Thyroid gland (tissue), 4 donors: ENCODE measurements around the gene CYP19A1. TPM values are rescaled to one million over a fixed set of nuclear protein-coding genes. Genes with fewer than 3 reads are reported as not detected.
A peak's percentile ranks its signal among the peaks of the same experiment; 100 is the strongest.

Source experiments
- DNase-seq, 2 donors: peaks; one replicate each; pipeline ENCODE4 v3.0.0-alpha.2; 2019
- H3K27ac ChIP-seq, 3 donors: fragments of 200-600 bp; sonication (generic); 1 replicate in 2 of 3; 2 replicates in 1 of 3; pipeline ENCODE4 v1.5.1; 2016 to 2019; ENCODE audit warnings: mild to moderate bottlenecking in 1 of 3, moderate library complexity in 1 of 3
- H3K27me3 ChIP-seq: fragments of 200-600 bp; sonication (generic); one replicate; pipeline ENCODE4 v1.5.1; 2019
- H3K36me3 ChIP-seq, 2 donors: fragments of 200-600 bp; sonication (generic); one replicate each; pipeline ENCODE4 v1.5.1; 2016 to 2019
- H3K4me1 ChIP-seq, 2 donors: fragments of 200-600 bp; sonication (generic); one replicate each; pipeline ENCODE4 v1.5.1; 2017 to 2019
- H3K4me3 ChIP-seq, 3 donors: fragments of 200-600 bp; sonication (generic); replicated peaks in 1 of 3; 1 replicate in 2 of 3; 2 replicates in 1 of 3; pipeline ENCODE4 v1.5.1; 2016; ENCODE audit warnings: mild to moderate bottlenecking in 1 of 3
- H3K9me3 ChIP-seq: fragments of 200-600 bp; sonication (generic); one replicate; pipeline ENCODE4 v1.5.1; 2017
- POLR2A ChIP-seq, 2 donors: fragments of 450-650 bp; IDR thresholded peaks; one replicate each; pipeline ENCODE4 v1.6.1; 2017; ENCODE audit warnings: antibody characterized with exemption in 2 of 2, mild to moderate bottlenecking in 2 of 2, moderate library complexity in 1 of 2
- WGBS, 2 donors: methylation state at CpG; one replicate each; pipeline ENCODE4 v1.1.5; 2017; 5-methylcytosine and 5-hydroxymethylcytosine counted together
- intact Hi-C: fragments of 100-400 bp; cut with DNase I; formaldehyde crosslinking; loops from one replicate; pipeline ENCODE4 v1.15.1; 2023
- total RNA-seq, 4 donors: library from RNA; depleted of rRNA; stranded (reverse); fragments of >200 nt; gene quantifications; one replicate each; pipeline ENCODE4 v1.2.3, GENCODE V29; 2016
- TF ChIP-seq, protein P1 (sequence below), 6 experiments: fragments of 200-600 bp in 3 of 6; fragments of 450-650 bp in 3 of 6; sonication (generic) in 3 of 6; IDR thresholded peaks; one replicate each; pipeline ENCODE4 v1.5.1; 2016 to 2019; ENCODE audit warnings: antibody characterized with exemption in 6 of 6, mild to moderate bottlenecking in 2 of 6, inconsistent platforms in 1 of 6, moderate library complexity in 1 of 6

Gene CYP19A1
- total RNA-seq, 4 donors from 2014 or later, result 1.6 to 5.5 (median 4.5) TPM

DNA sequence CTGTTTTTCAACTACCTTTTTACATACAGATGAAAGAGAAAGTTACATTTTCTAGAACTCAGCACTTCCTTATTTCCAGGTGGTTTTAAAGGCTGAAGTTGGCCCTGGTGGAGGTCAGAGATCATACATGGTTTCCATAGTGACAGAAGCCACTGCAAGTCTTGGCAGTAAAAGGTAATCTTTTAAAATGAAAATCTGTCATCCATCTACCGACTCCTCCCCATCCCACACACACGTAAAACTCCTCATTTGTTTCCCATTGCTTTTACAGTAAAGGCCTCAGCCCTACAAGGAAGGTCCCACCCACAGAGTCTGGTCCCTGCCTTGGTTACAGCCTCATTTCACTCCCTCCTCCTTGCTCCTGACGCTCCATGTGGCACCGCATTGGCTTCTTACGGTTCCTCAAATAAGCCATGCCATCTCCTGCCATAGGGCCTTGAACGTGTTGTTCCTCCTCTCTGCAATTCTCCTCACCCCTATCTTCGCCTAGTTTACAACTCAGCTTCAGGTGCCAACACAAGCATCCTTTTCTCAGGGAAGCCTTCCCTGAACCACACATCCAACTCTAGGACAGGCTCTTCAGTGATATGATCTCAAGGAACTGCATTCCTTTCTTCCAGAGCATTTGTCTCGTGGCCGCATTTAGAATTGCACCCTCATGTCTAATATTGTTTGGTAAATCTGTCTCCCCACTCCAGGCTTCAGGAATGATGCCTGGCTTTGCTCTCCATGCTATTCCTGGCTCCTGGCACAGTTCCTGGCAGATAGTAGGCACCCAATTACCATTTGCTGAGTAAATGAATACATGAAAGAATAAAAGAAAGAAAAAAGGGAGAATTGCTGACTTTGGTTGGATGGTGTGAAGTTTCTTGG, 2.6 kb downstream of the CYP19A1 start:
- Histone ChIP-seq H3K4me1 (peaks cover 0 to 17% of the 10 kb centered on the region in 2 donors), H3K9me3 (no peaks in the 10 kb centered on the region), H3K4me3 (no peak overlapping the region), H3K36me3 (no peaks in the 10 kb centered on the region), H3K27me3 (no peaks in the 10 kb centered on the region), H3K27ac (no peak overlapping the region)
- TF ChIP-seq, protein P1, sequence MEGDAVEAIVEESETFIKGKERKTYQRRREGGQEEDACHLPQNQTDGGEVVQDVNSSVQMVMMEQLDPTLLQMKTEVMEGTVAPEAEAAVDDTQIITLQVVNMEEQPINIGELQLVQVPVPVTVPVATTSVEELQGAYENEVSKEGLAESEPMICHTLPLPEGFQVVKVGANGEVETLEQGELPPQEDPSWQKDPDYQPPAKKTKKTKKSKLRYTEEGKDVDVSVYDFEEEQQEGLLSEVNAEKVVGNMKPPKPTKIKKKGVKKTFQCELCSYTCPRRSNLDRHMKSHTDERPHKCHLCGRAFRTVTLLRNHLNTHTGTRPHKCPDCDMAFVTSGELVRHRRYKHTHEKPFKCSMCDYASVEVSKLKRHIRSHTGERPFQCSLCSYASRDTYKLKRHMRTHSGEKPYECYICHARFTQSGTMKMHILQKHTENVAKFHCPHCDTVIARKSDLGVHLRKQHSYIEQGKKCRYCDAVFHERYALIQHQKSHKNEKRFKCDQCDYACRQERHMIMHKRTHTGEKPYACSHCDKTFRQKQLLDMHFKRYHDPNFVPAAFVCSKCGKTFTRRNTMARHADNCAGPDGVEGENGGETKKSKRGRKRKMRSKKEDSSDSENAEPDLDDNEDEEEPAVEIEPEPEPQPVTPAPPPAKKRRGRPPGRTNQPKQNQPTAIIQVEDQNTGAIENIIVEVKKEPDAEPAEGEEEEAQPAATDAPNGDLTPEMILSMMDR (IDR thresholded peaks at IDR 0.05), result no peak
- TF ChIP-seq POLR2A (IDR thresholded peaks at IDR 0.05), result no peak
- 88 to 91% methylated on average over 9 of the region's 9 CpGs for WGBS, 2 donors
- no peak for DNase-seq
- intact Hi-C loops, result no loop called here

DNA sequence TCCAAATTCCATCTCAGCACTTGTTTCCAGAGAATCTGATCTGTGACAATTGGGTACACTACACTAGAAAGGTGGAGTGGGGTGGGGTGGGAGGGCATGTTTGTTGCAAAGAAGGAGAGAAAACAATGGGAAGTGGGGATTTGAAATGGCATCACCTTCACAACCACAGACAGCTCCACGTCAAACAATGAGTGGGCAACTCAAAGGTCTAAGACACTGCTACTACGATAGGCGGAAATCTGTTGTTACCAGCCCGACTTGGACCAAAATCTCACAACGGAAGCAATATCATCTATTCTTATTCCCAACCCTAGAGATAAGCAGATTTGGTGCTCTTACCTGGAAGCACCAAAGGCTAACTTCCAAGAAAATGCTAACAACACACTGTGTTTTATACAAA, 3.3 kb downstream of the CYP19A1 start:
- Histone ChIP-seq H3K27me3 (no peaks in the 10 kb centered on the region), H3K4me3 (no peak overlapping the region), H3K4me1 (peaks cover 0 to 17% of the 10 kb centered on the region in 2 donors), H3K9me3 (no peaks in the 10 kb centered on the region), H3K27ac (no peak overlapping the region), H3K36me3 (no peaks in the 10 kb centered on the region)
- 92 to 97% methylated on average over 5 of the region's 5 CpGs for WGBS, 2 donors
- intact Hi-C loops, result no loop called here
- TF ChIP-seq POLR2A (IDR thresholded peaks at IDR 0.05), result no peak
- TF ChIP-seq, protein P1 (IDR thresholded peaks at IDR 0.05), result no peak
- DNase-seq, result no peak

DNA sequence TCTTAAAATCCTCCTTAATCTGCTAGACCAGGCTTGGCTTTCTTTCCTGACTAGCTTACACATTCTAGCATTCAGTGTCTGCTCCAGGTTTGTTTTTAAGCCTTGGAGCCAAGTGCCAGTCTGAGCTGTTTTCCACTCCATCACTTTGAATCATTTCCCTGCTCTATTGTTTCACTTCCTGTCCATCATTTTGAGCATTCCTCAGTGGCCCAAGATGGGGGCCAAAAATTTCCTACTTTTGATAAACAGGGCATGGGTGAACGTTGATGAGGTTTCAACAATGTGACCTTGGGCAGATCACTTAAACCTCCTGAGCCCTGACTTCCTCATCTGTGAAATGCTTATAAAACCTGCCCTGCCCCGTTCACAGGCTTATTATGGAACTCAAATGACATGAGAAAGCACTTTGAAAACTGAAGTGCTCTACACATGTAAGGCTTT, 4.4 kb downstream of the CYP19A1 start:
- TF ChIP-seq, protein P1 (IDR thresholded peaks at IDR 0.05), result no peak
- no peak for TF ChIP-seq POLR2A (IDR thresholded peaks at IDR 0.05)
- DNase-seq, result peak in 1 of 2 donors; percentile 14
- H3K9me3 ChIP-seq, result no peaks in the 10 kb centered on the region
- WGBS, 2 donors, result 9 to 11% methylated on average over 2 of the region's 2 CpGs
- H3K27me3 ChIP-seq, result no peaks in the 10 kb centered on the region
- no peak overlapping the region for H3K4me3 ChIP-seq
- intact Hi-C loops, result no loop called here
- H3K36me3 ChIP-seq, result no peaks in the 10 kb centered on the region
- H3K4me1 ChIP-seq, result peaks cover 0 to 17% of the 10 kb centered on the region in 2 donors
- H3K27ac ChIP-seq, result no peak overlapping the region

DNA sequence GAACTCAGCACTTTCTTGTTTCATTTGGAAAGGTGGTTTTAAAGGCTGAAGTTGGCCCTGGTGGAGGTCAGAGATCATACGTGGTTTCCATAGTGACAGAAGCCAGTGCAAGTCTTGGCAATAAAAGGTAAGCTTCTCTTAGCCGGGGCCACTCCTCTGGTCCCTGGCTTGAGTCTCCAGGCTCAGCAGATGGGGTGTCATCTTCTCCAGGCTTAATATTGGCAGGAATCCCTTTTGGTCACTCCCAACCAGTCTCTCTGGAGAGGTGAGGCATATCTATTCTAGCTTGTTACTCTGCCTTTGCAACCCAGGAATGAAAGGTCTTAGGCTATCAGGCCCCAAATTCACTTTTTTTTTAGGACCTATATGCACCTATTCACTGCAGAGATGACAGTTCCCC, 4.8 kb downstream of the CYP19A1 start:
- DNase-seq, result no peak
- Histone ChIP-seq H3K9me3 (no peaks in the 10 kb centered on the region), H3K27ac (no peak overlapping the region), H3K27me3 (no peaks in the 10 kb centered on the region), H3K4me1 (peaks cover 0 to 17% of the 10 kb centered on the region in 2 donors), H3K4me3 (no peak overlapping the region), H3K36me3 (no peaks in the 10 kb centered on the region)
- TF ChIP-seq, protein P1 (IDR thresholded peaks at IDR 0.05), result no peak
- no peak for TF ChIP-seq POLR2A (IDR thresholded peaks at IDR 0.05)
- WGBS, 2 donors, result 78 to 94% methylated on average over 2 of the region's 2 CpGs
- intact Hi-C loops, result no loop called here
